IMR-90 (cell line): ENCODE results near the gene CCNK. TPM values are rescaled to one million over a fixed set of nuclear protein-coding genes. Genes with fewer than 3 reads are reported as not detected.
A peak's percentile ranks its signal among the peaks of the same experiment; 100 is the strongest.

Source experiments
- ATAC-seq: fragments of 200-7000 bp; cut with Tn5 transposase; 2 replicates; pipeline ENCODE4 v1.9.1; 2020; ENCODE audit warnings: low read depth, mild to moderate bottlenecking, moderate library complexity
- BruUV-seq: library from RNA; stranded (reverse); fragments of 400-500 nt; replicated peaks from 2 replicates; lab custom pipeline; 2021; lab: Mats Ljungman, UMichigan
- CTCF ChIA-PET: fragments of 300-600 bp; formaldehyde crosslinking; extraction: SDS; loops from one replicate; lab custom pipeline; 2021; ENCODE audit warnings: antibody characterized with exemption; lab: Yijun Ruan, JAX
- POLR2A ChIA-PET: fragments of 300-600 bp; sonication (Branson Sonifier 250); formaldehyde crosslinking; loops from one replicate; lab custom pipeline; 2022; ENCODE audit warnings: antibody characterized with exemption; ENCODE audit not compliant: unreplicated experiment; lab: Charles Lee
- DNase-seq: peaks from one replicate; pipeline ENCODE4 v3.0.0; 2013
- H2AFZ ChIP-seq: replicated peaks from 2 replicates; pipeline ENCODE3; 2013; ENCODE audit warnings: low read length, mild to moderate bottlenecking; ENCODE audit not compliant: poor library complexity
- H2AK5ac ChIP-seq: 2 replicates; pipeline ENCODE4 v1.6.1; 2013; ENCODE audit warnings: low read depth, low read length, inconsistent platforms
- H2AK9ac ChIP-seq: replicated peaks from 2 replicates; pipeline ENCODE3; 2013; ENCODE audit warnings: mild to moderate bottlenecking, low read depth, low read length, moderate library complexity; ENCODE audit not compliant: poor library complexity
- H2BK120ac ChIP-seq: 2 replicates; pipeline ENCODE4 v1.6.1; 2013; ENCODE audit warnings: low read depth, low read length, inconsistent platforms
- H2BK15ac ChIP-seq: 3 replicates; pipeline ENCODE4 v1.6.1; 2013; ENCODE audit warnings: low read depth, low read length, inconsistent platforms
- H2BK20ac ChIP-seq: 2 replicates; pipeline ENCODE4 v1.6.1; 2013; ENCODE audit warnings: low read depth, mild to moderate bottlenecking, inconsistent platforms, low read length, moderate library complexity
- H2BK5ac ChIP-seq: 2 replicates; pipeline ENCODE4 v1.6.1; 2013; ENCODE audit warnings: mild to moderate bottlenecking, low read depth, low read length, inconsistent platforms; ENCODE audit not compliant: poor library complexity, severe bottlenecking
- H3K14ac ChIP-seq: replicated peaks from 2 replicates; pipeline ENCODE4 v1.6.1; 2013; ENCODE audit warnings: low read depth, low read length, inconsistent platforms
- H3K18ac ChIP-seq: 2 replicates; pipeline ENCODE4 v1.6.1; 2013; ENCODE audit warnings: low read depth, low read length, control low read depth
- H3K23ac ChIP-seq: 2 replicates; pipeline ENCODE4 v1.6.1; 2013; ENCODE audit warnings: low read depth, low read length, inconsistent platforms
- H3K27ac ChIP-seq: 2 replicates; pipeline ENCODE4 v1.5.1; 2013; ENCODE audit warnings: mild to moderate bottlenecking, control low read depth, low read length; ENCODE audit not compliant: insufficient read depth
- H3K27me3 ChIP-seq: 2 replicates; pipeline ENCODE4 v1.6.1; 2013; ENCODE audit warnings: low read length; ENCODE audit not compliant: control insufficient read depth, insufficient read depth
- H3K36me3 ChIP-seq: 2 replicates; pipeline ENCODE4 v1.6.1; 2013; ENCODE audit warnings: low read length, mixed read lengths; ENCODE audit not compliant: control insufficient read depth, insufficient read depth
- H3K4ac ChIP-seq: 2 replicates; pipeline ENCODE4 v1.6.1; 2013; ENCODE audit warnings: low read depth, low read length, inconsistent platforms
- H3K4me1 ChIP-seq: 2 replicates; pipeline ENCODE4 v1.6.1; 2013; ENCODE audit warnings: low read length, mixed read lengths; ENCODE audit not compliant: control insufficient read depth, insufficient read depth
- H3K4me2 ChIP-seq: 2 replicates; pipeline ENCODE4 v1.6.1; 2013; ENCODE audit warnings: low read depth, mild to moderate bottlenecking, control low read depth, low read length, moderate library complexity
- H3K4me3 ChIP-seq: 2 replicates; pipeline ENCODE4 v1.5.1; 2013; ENCODE audit warnings: low read depth, mild to moderate bottlenecking, control low read depth, low read length, moderate library complexity; ENCODE audit not compliant: insufficient read depth
- H3K56ac ChIP-seq: 2 replicates; pipeline ENCODE4 v1.6.1; 2013; ENCODE audit warnings: low read length, inconsistent platforms; ENCODE audit not compliant: insufficient read depth; ENCODE audit errors: extremely low read depth
- H3K79me1 ChIP-seq, 2 experiments: 2 replicates each; pipeline ENCODE4 v1.6.1; 2013; ENCODE audit warnings: low read length in 2 of 2, inconsistent platforms in 1 of 2, low read depth in 1 of 2
- H3K9ac ChIP-seq: 2 replicates; pipeline ENCODE4 v1.6.1; 2013; ENCODE audit warnings: low read depth, low read length, control low read depth
- H3K9me1 ChIP-seq: 2 replicates; pipeline ENCODE4 v1.6.1; 2013; ENCODE audit warnings: low read length, inconsistent platforms; ENCODE audit not compliant: insufficient read depth
- H3K9me3 ChIP-seq: 2 replicates; pipeline ENCODE4 v1.6.1; 2013; ENCODE audit warnings: low read length; ENCODE audit not compliant: control insufficient read depth, insufficient read depth
- H4K20me1 ChIP-seq: 2 replicates; pipeline ENCODE4 v1.6.1; 2013; ENCODE audit warnings: low read length, inconsistent platforms; ENCODE audit not compliant: insufficient read depth
- H4K5ac ChIP-seq: 2 replicates; pipeline ENCODE4 v1.6.1; 2013; ENCODE audit warnings: mild to moderate bottlenecking, low read depth, low read length, control low read depth
- H4K8ac ChIP-seq, 2 experiments: 2 replicates each; pipeline ENCODE4 v1.6.1; 2013; ENCODE audit warnings: low read depth in 2 of 2, low read length in 2 of 2, control low read depth in 1 of 2, inconsistent platforms in 1 of 2
- H4K91ac ChIP-seq: 2 replicates; pipeline ENCODE4 v1.6.1; 2013; ENCODE audit warnings: low read depth, low read length, inconsistent platforms; ENCODE audit not compliant: insufficient read depth
- BHLHE40 ChIP-seq: fragments of 150-350 bp; IDR thresholded peaks from 2 replicates; pipeline ENCODE4 v1.6.1; 2016; ENCODE audit warnings: mild to moderate bottlenecking, low read depth, low read length
- CEBPB ChIP-seq: IDR thresholded peaks from 2 replicates; pipeline ENCODE4 v1.6.1; 2012; ENCODE audit warnings: low read depth, low read length, improper control_type of control experiment
- CHD1 ChIP-seq: IDR thresholded peaks from 2 replicates; pipeline ENCODE4 v1.6.1; 2012; ENCODE audit warnings: low read depth, low read length, improper control_type of control experiment
- CTCF ChIP-seq: conservative IDR thresholded peaks from 2 replicates; pipeline ENCODE4 v1.5.1; 2012; ENCODE audit warnings: mild to moderate bottlenecking, low read depth, low read length, improper control_type of control experiment
- ELK1 ChIP-seq: fragments of 150-350 bp; IDR thresholded peaks from 2 replicates; pipeline ENCODE4 v1.6.1; 2016; ENCODE audit warnings: low read depth, mild to moderate bottlenecking, low read length, moderate library complexity, borderline replicate concordance
- FOS ChIP-seq: fragments of 150-350 bp; IDR thresholded peaks from 2 replicates; pipeline ENCODE4 v1.6.1; 2016; ENCODE audit warnings: low read depth, low read length
- MAFK ChIP-seq: IDR thresholded peaks from 2 replicates; pipeline ENCODE4 v1.6.1; 2012; ENCODE audit warnings: low read depth, low read length, improper control_type of control experiment
- MXI1 ChIP-seq: IDR thresholded peaks from 2 replicates; pipeline ENCODE4 v1.6.1; 2012; ENCODE audit warnings: low read depth, mild to moderate bottlenecking, low read length, moderate library complexity, borderline replicate concordance
- NFE2L2 ChIP-seq: fragments of 150-350 bp; IDR thresholded peaks from 2 replicates; pipeline ENCODE4 v1.6.1; 2016; ENCODE audit warnings: low read depth, mild to moderate bottlenecking, low read length
- POLR2A ChIP-seq: IDR thresholded peaks from 2 replicates; pipeline ENCODE4 v1.6.1; 2012; ENCODE audit warnings: mild to moderate bottlenecking, low read depth, low read length
- RAD21 ChIP-seq: IDR thresholded peaks from 2 replicates; pipeline ENCODE4 v1.6.1; 2012; ENCODE audit warnings: low read length, improper control_type of control experiment
- RCOR1 ChIP-seq: IDR thresholded peaks from 2 replicates; pipeline ENCODE4 v1.6.1; 2012; ENCODE audit warnings: mild to moderate bottlenecking, low read length, improper control_type of control experiment; ENCODE audit not compliant: insufficient replicate concordance
- RFX5 ChIP-seq: IDR thresholded peaks from 2 replicates; pipeline ENCODE4 v1.8.0; 2012; ENCODE audit warnings: low read depth, mild to moderate bottlenecking, low read length, moderate library complexity
- SMC3 ChIP-seq: fragments of 150-350 bp; IDR thresholded peaks from 2 replicates; pipeline ENCODE4 v1.6.1; 2016; ENCODE audit warnings: low read depth, mild to moderate bottlenecking, antibody characterized with exemption, low read length, moderate library complexity
- USF2 ChIP-seq: fragments of 150-350 bp; IDR thresholded peaks from 2 replicates; pipeline ENCODE4 v1.6.1; 2017; ENCODE audit warnings: mild to moderate bottlenecking, antibody characterized with exemption, low read length, low read depth
- WGBS, 2 experiments: methylation state at CpG; one replicate each; pipeline versions ENCODE4 v1.1.5 to v1.1.7; 2013; ENCODE audit warnings: missing lambda C conversion rate in 2 of 2; ENCODE audit not compliant: insufficient read length in 1 of 2; ENCODE audit errors: extremely low coverage in 2 of 2; 5-methylcytosine and 5-hydroxymethylcytosine counted together
- dilution Hi-C: fragments of 300-500 bp; cut with HindIII; formaldehyde crosslinking; loops from one replicate; pipeline ENCODE4 v1.14.3; 2018; ENCODE audit warnings: low sequenced_read_pairs; ENCODE audit not compliant: unreplicated experiment
- in situ Hi-C: fragments of 300-500 bp; cut with MboI; formaldehyde crosslinking; loops from 3 replicates; pipeline ENCODE4 v1.14.3; 2019; ENCODE audit warnings: low sequenced_read_pairs, inconsistent platforms, mixed read lengths
- intact Hi-C: fragments of 100-400 bp; cut with micrococcal nuclease; formaldehyde crosslinking; loops from 2 replicates; pipeline ENCODE4 v1.10.0; 2022
- polyA plus RNA-seq, 3 experiments: library from polyadenylated mRNA; depleted of rRNA; stranded (reverse); fragments of >200 nt; gene quantifications; 2 replicates each; pipeline ENCODE4 v1.2.3, GENCODE V29; 2012; ENCODE audit warnings: low replicate concordance in 1 of 3
- total RNA-seq: library from RNA; depleted of rRNA; stranded (reverse); fragments of >200 nt; gene quantifications from 2 replicates; pipeline ENCODE4 v1.2.3, GENCODE V29; 2012

The CCNK gene
- total and polyA plus RNA-seq, 2 of the 4 experiments (the other 2 are of a cell fraction) = 18.8 to 38.3 TPM

GRCh38 chr14:99524091-99524661 lies 43.0 kb downstream of the CCNK start:
- no peak overlapping the region for H3K27ac ChIP-seq
- peaks cover 24 to 78% of the 10 kb centered on the region in 2 experiments for H3K79me1 ChIP-seq
- DNase-seq (no peak), ATAC-seq (no peak)
- peak overlapping the region; percentile 5 for H2AFZ ChIP-seq
- H3K9me1 ChIP-seq = peaks cover 10% of the 10 kb centered on the region
- H3K4me2 ChIP-seq = no peak overlapping the region
- no peak overlapping the region for H3K9ac ChIP-seq
- H4K20me1 ChIP-seq = peaks cover 19% of the 10 kb centered on the region
- no peaks in the 10 kb centered on the region; the same call in 1 of the 2 replicates for H3K36me3 ChIP-seq
- CTCF ChIA-PET = interaction anchor here (0.9 to 1.1 kb wide), 2 partner anchors 12 to 66 kb away, joined by 3 read pairs; no protein-coding TSS in a partner anchor
- peak overlapping the region; percentile 41; the same call in 1 of the 2 replicates for H3K4ac ChIP-seq
- no peak overlapping the region for H2BK20ac ChIP-seq
- peak overlapping the region; percentile 11; the same call in 1 of the 2 replicates for H4K91ac ChIP-seq
- in situ Hi-C loops = loop anchor here (5.0 to 10.0 kb wide), 2 partner anchors 98 to 381 kb away; no protein-coding TSS in a partner anchor
- POLR2A ChIA-PET = interaction anchor here (1.4 kb wide), 1 partner anchor 12 kb away, joined by 3 read pairs; no protein-coding TSS in a partner anchor
- peak overlapping the region; percentile 80 for H2BK5ac ChIP-seq
- no peaks in the 10 kb centered on the region for H3K27me3 ChIP-seq
- WGBS, 2 experiments = 100% methylated on average over 1 of the region's 16 CpGs; no CpG with 5 or more reads in 1 of the 2 experiments
- intact Hi-C loops = loop anchor here (5.0 kb wide), 1 partner anchor 158 kb away; the partner anchor contains the start of gene CYP46A1
- H2AK9ac ChIP-seq = no peak overlapping the region
- no peak overlapping the region for H3K14ac ChIP-seq
- no peak overlapping the region for H3K56ac ChIP-seq
- H2AK5ac ChIP-seq = peak overlapping the region; percentile 79; the same call in 1 of the 2 replicates
- peak overlapping the region; percentile 29 for H2BK120ac ChIP-seq
- H3K18ac ChIP-seq = no peak overlapping the region
- H4K5ac ChIP-seq = no peak overlapping the region
- peaks cover 34% of the 10 kb centered on the region for H3K4me1 ChIP-seq
- BruUV-seq = no TSS peak
- H3K9me3 ChIP-seq = no peaks in the 10 kb centered on the region
- no peak overlapping the region for H3K23ac ChIP-seq
- dilution Hi-C loops = no loop called here
- peak overlapping the region in 1 of 2 experiments; percentile 16; a peak in 2 of 4 replicates for H4K8ac ChIP-seq
- H2BK15ac ChIP-seq = no peak overlapping the region
- H3K4me3 ChIP-seq = no peak overlapping the region
- no peak for TF ChIP-seq NFE2L2
- TF ChIP-seq MAFK = no peak
- TF ChIP-seq BHLHE40 = no peak
- no peak for TF ChIP-seq RAD21
- no peak for TF ChIP-seq ELK1
- no peak for TF ChIP-seq USF2
- TF ChIP-seq RCOR1 = no peak
- TF ChIP-seq SMC3 = no peak
- no peak for TF ChIP-seq CHD1
- TF ChIP-seq MXI1 = no peak
- no peak for TF ChIP-seq RFX5
- TF ChIP-seq FOS = no peak
- no peak for TF ChIP-seq POLR2A
- TF ChIP-seq CTCF = no peak
- no peak for TF ChIP-seq CEBPB
